Eye (tissue), 1 donor: ENCODE measurements around the gene RNASE12.
"Not testable (repeated sequence)": the region's sequence is repeated elsewhere in the genome, so short reads cannot be mapped to it uniquely, and the experiment has no call there.

Source experiments
- DNase-seq: peaks from one replicate; pipeline ENCODE4 v3.0.0-alpha.2; 2015

Gene RNASE12

DNA sequence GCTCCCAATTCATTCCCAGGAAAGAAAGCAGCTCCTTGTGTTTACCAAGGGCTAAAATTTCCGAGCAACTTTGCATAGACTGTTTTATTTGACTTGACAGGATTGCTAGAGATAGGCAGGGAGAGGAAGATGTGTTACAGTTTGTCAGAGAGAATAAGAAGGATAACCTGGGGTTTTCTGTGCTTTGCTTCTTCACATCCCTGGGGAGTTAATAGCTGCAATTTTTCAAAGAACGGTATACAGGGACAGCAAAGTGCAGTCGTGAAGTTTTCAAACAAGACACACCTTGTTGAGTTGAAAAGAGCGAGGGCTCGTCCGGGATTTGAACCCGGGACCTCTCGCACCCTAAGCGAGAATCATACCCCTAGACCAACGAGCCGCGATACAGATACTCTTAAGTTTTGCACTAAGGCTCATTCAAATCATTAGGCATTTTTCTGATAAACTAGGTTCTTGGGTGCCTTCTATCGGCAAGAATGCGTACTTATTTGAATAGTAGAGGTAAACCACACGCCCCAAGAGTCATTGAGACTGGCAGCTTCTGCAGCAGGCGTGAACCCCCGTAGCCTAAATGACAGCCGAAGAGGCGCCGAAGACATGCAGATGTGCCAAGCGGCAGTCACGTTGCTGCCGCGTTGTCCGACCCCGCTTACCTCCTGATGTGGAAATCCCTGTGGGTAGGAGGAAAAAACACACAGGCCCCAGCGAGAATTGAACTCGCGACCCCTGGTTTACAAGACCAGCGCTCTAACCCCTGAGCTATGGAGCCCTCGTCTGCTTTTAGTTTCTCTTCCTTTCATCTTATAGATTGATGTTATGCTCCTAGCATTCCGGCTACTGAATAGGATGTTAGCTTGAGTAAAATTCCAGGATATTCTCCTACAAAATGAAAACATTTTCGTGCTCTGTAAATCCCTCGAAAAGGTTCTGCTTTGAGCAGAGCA, 22.2 kb upstream of the RNASE12 start:
- peak; percentile 97 for DNase-seq

DNA sequence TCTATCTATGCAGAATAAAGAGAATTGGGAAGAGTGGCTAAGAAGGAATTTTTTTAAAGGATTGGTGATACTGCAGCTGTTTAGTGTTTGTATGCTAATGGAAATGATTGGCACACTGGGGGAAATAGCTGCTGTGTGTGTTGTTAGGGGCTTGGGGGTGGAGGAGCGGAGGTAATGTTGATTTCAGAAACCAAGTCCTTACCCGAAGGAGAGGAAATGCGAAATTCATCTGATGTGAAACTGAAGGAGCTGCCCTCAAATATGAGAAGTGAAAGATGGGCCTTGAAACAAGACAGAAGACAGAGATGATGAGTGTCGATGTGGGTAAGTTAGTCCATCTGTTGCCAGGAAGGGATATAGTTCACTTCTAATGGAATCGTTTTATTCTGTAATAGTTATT, 21.2 kb upstream of the RNASE12 start:
- DNase-seq, result no peak

DNA sequence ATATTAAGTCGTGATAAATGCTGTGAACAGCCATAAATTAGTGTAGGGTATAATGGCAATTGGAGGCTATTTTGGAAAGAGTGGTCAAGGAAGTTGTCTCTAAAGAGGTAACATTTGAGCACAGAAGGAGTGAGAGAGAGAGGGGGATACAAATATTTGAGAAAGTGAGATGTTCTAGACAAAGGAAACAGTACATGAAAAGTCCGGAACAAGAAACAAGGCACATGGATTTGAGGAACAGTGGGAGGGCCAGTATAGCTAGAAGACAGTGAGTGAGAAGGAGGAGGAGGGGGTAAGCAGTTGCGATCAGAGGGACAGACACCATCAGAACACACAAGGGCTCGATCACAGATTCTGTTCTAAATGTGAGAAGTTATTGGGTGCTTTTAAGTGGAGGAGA, 20.1 kb upstream of the RNASE12 start:
- DNase-seq, result no peak

DNA sequence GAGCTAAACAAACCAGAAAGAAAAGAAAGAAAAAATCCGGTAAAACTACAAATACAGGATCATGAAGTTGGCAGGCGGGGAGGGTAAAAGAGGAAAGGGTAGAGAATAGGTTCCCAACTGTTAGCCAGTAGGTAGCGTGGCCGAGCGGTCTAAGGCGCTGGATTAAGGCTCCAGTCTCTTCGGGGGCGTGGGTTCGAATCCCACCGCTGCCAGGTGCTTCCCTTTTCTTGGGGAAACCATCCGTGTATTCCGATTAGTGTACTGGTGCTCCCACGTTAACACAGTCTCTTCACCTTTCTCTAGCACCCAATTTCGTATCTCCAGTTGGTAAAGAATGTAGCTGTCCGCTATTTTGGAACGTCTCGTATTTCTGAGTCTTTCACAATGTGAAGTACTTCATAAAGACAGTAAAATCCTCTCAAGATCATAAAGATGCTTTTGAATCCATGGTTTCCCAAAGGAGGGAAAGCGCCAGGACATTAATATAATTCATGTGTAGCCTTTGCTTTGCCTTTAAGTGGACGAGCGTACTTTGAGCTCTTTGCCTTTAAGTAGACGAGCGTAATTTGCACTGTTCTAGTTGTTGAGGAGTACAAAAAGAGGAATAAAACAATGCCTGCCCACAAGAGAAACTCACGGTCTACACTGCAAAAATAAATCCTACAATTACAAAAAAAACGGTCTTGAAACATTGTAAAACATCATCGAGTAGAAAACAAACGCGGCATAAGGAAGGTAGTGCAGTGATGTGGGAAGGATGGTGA, 19.0 kb upstream of the RNASE12 start:
- peak; percentile 94 for DNase-seq

DNA sequence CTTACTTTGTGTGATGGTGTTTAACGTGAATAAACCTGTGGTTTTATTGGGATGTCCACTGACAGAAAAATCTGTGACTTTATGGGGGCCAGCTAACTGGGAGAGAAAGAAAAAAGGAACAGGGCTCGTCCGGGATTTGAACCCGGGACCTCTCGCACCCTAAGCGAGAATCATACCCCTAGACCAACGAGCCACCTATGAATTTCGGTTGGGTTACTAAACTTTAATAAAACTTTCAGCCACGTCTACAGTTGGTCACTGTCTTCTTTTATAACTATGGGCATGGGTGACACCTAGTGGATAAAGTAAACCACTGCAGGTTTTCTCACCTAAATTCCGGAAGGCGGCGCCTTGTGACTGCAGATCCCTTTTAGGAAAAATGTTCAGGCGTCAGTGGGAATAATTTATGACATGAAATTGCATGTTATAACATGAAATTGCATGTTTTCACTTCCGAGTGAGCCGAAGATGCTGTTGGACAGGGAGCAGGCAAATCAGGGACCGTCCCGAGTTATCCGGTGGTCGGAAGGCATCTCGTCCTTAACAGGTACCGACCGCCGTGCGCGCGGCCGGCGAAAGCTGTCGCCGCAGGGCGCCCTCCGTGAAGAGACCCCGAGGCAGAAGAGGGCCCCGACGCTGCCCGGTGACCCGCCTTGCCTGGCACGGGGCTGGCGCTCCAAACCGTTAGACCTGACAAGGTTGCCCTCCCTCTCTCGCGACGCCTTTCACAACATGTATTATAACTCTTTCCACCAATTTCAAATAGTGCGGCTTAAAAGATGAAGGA, 18.2 kb upstream of the RNASE12 start:
- peak; percentile 97 for DNase-seq

DNA sequence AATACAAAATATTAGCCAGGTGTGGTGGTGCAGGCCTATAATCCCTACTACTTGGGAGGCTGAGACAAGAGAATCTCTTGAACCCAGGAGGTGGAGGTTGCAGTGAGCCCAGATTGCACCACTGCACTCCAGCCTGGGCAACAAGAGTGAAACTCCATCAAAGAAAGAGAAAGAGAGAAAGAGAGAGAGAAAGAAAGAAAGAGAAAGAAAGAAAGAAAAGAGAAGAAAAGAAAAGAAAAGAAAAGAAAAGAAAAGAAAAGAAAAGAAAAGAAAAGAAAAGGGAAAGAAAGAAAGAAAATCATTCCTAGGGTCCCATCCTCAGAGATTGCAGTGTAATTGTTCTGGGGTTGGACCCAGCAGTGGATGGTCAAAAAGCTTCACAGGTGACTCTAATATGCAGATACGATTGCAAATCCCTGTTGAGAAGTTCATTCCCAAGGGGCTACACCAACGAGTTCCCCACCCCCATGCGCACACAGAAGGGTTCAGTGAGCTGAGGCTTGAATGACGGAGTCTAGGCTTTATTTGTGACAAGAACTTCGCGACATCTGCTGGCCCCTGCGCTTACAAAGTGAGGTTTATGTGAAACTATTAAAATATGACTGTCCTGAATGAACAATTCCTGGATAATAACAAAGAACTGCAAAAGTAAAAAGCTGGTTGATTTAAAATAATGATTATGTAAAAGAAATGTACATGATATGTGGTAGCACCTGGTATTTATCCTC, 17.4 kb upstream of the RNASE12 start:
- no peak for DNase-seq

DNA sequence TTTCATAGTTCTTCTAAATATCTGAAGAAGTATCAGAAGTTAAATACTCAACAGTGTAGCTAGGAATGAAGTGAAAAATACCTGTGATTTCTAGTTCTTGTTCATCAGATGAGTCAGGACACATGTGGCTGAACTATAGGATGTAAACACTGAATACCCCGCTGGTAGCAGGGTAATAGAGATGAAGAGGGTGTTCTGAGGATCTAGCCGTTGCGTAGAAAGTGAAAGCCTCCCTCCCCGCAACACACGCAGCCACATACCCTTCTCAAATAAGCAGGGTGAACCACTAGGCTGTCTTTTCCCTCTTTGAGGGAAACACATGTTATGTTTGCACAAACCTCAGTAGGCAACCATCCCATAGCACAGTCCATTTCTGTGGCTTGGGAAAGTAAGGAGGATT, 16.4 kb upstream of the RNASE12 start:
- no peak for DNase-seq

DNA sequence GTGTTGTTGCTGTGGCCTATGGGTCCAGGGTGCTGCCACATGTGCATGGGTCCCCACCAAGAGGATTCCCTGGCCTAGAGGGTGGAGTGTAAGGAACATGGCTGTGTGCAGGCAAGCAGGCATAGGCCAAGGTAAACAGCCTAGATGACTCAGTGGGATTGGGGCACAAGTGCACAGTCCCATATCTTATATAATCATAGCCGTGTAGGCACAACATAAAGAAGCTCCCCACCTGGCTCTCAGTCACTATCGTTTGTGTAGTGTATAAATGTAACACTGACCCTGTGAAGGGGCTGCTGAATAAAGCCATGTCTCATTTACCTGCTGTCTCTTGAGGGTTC, 15.7 kb upstream of the RNASE12 start:
- no peak for DNase-seq

DNA sequence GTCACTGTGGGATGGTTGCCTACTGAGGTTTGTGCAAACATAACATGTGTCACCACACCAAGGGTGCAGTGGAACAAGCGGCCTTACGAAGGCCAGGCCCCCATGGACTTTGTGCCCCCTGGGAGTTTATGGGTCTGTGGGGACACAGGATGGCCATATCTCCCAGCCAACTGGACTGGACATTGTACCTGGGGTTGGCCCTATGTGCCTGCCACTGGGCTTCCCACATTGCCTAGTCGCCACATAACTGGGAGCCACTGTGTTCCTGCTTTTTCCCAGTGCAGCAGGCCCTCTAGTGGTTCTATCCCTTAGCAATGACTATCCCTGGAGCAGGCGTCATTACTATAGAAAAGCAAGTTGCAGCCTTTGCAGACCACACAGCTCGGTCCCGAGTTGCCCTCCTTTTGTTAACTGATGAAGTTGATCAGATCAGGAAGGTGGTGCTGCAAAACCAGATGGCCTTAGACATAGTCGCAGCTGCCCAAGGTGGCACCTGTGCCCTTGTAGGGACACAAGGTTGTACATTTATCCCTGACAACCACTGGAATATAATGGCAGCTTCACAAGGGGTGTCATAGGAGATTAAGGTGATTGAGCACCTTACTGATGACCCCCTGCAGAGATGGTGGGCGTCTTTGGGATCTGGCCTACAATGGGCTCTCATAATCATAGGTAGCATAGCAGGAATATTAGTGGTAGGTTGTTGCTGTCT, 15.2 kb upstream of the RNASE12 start:
- peak; percentile 38 for DNase-seq

DNA sequence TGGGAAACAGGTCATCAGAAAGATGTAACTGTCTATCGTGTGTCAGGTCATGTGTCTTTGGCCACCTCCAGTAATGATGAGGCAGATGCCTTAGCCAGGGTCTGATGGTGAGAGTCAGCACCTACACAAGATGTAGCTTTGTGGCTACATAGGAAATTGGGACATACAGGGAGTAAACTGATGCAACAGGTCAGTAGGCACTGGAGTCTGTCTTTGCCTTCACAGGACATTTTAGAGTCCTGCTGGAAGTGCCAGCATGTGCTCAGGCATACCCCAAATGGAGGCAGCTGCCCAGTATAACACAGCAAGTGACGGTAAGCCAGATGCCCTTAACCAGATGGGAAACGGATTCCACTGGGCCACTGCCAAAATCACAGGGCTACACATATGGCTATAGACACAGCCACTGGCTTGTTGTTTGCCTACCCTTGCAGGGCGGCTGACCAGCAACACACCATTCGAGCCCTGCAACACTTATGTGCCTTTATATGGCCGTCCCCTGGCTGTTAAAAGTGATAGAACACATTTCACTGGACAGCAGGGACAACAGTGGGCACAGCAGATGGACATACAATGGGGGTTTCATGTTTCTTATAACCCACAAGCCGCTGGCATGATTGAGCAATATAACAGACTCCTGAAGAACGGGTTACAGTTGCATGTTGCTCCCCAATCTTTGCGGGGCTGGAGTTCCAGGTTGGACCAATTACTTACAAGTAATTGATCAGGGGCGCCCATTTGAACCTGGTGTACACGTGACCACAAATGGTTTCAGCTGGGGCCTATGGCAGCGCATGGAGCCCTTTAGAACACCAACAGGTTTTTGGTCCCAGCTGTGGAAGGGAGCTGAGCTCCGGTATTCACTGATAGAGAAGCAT, 12.9 kb upstream of the RNASE12 start:
- no peak for DNase-seq

DNA sequence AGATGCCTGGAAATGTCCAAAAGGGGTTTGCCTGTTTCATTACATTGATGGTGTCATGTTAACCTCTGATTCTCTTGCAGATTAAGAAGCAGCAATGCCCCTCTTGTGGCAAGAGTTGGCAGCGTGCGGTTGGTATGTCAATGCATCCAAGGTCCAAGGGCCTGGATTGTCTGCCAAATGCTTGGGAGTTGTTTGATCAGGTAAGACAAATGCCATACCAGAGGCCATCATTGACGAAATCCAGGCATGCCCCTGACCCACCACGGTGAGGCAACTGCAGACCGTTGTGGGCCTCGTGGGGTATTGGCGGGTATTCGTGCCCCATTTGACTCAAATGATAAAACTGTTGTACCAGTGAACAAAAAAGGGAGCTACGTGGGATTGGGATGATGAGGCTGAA, 11.4 kb upstream of the RNASE12 start:
- no peak for DNase-seq

DNA sequence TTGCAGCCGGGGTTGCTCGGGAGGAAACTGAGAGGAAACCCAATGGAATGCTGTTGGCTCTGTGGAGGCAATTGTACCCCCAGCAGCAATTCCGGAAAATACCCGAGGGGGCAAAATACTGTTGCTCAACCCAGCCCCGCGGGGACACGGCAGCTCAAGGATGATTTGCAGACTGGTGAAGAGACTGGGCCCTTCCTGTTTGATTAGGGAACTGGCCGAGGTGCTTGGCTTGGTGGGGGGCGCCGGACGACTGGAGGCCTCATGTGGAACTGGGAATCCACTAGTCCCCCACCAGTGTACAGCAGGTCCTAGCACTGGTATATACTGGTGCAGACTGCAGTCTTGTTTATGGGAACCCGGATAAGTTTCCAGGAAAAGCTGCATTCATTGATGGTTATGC, 10.3 kb upstream of the RNASE12 start:
- no peak for DNase-seq

DNA sequence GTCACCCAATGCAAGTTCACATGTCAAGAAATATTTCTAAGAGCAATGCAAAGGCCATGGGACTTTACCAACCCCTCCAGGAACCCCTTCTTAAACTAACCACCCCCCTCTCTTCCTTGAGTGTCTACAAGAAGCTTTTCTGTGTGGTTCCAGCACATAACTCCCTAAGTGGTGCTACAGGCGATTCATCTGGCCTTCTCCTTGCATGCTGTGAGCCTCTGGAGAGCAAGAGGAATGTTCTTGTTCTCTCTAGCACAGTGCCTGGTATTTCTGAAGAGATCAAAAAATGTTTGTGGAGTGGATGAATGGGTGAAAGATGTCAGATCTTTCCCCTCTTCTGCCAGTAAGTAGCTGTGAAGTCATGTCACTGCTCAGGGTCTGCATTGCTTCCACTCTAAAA, 5.9 kb upstream of the RNASE12 start:
- no peak for DNase-seq

DNA sequence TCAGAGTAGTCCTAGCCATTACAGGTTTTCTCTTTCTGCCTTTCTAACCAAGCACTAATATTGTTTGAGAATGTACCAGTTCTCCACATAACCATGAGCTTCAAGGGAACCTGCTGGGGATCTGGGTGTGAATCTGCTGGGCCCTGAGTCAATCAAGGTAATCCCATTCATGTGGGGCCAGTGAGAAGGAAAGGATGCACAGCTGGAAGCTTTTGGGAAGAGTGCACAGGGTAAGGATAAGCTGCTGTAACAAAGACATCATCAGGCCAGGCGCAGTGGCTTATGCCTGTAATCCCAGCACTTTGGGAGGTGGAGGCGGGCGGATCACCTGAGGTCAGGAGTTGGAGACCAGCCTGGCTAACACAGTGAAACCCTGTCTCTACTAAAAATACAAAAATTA, 4.5 kb upstream of the RNASE12 start:
- not testable (repeated sequence) for DNase-seq

DNA sequence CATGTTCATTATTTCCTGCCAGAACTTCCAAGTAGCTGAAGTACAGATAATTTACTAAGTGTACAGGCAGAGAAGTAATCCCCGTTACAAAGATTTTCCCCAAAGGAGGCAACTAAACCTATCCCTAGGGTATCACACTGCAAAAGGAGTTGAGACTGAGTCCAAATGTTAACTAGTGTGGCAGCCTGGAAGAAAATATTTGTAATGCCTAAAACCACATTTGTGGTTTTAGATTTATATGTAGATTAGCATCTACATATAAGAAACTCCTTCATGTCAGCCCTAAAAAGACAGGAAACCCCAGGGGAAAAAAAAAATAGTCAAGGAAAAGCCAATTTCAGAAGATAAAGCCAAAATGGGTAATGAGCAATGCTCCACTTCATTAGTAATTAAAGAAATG, 1.4 kb upstream of the RNASE12 start:
- DNase-seq, result no peak

DNA sequence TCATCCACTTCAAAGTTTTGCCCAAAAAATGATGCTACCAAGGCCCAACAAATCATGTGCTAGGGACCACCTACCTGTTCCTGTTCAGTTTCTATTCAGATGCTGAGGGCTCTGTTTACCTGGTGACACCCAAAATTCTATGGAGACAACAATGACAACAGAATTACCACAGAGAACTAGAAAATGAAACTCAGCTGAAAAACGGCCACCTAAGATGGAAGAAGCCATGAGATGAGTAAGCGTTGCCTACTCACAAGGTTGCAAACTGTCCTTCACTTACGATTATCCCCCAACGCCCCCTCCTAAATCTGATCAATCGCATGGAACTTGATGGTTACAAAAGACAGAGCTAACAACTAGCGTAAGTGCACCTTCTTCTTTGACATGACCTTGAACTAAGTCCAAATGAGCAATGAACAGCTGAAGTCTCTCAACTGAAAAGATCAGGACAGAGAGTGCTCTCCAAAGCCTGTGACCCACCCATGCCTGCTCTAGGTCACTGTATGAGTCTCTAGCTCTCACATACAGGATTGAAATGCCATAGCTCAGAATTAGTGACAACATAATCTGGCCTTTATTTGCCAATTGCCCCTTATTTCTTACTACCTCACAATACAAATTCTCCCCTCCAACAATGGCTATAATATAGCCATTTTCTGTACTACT, 3.6 kb downstream of the RNASE12 start, which contains the start of gene RNASE11:
Gene RNASE11, minus strand, starts transcription at position 513 of the 666 bp plus-strand sequence.
- DNase-seq, result no peak

DNA sequence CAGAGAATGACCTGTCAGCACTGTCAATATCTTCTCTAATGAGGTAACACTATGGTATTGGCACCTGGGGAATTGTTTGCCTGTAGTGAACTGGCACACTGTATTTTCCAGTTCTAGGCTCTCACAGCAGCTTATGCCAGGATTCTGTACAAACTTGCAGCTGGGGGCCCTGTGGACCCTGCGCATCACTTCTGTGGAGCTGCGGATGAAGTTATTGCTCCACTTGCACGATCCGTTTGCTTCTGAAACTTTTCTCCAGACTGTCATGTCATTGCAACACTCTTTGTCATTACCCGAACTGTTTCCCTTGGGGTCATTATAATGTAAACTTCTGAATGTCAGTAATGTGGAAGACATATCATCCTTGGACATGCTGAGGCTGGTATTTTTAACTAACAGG, 7.3 kb downstream of the RNASE12 start:
- no peak for DNase-seq

DNA sequence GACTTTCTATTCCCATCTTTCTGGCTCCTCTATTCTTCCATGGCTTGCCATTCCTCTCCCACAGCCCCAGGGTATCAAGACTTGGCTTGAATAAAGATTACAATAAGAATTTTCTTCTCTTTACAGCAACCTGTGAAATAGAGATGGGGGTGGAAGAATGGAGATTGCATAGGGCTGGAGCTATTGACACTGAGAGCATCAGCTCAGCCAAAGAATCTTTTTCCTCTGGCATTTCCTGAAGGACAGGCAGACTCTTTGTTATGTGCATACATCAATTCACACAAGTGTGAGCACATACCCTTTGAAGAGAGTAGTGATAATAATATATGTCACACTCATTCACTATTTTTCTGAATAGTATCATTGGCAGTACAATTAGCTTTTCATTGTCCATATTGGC, 8.0 kb downstream of the RNASE12 start:
- no peak for DNase-seq

DNA sequence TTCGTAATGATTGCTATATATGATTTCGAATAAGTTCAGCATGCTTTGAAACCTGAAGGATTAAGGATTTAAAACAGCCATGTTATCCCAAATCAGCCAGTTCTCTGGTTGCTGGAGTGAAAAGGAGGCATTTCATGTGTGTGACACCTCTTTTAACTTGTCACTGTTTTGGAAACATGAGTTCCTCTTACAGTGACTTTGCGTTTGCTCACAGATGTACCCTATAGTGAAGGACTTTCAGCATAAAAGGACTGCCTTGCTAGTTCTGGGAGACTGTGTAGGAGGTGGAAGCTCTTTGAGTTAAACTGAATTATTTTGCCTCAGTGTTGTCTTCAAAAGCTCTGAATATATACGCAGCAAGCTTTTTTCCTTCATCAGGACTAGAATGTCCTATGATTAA, 10.9 kb downstream of the RNASE12 start:
- DNase-seq, result no peak

DNA sequence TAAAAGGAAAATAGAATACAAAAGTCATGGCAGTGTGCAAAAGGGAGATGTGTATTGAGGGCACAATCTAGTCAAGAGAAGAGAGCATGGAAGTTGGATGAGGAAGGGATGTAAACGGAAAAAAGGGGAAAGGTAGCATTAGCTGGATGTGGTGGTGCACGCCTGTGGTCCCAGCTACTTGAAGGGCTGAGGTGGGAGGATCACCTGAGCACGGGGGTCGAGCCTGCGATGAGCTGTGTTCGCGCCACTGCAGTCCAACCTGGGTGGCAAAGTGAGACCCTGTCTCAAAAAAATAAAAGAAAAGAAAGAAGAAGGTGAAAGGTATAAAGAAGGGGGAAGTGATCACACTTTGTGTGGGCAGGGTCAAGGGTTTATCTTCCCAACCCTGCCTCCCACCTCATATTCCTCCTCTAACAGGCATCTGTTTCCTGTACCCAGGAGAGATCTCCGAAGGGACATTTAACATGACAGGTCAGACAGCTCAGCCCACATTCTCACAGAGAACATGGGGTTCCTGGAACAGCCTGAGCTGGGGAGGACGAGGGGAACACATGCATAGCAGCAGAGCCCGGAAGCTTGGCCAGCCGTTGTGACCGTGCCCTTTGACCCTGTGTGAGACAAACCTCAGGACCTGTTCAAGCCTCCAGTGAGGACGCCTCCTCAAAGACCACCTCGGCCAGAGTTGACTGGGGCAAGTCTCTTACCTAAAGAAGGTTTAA, 12.2 kb downstream of the RNASE12 start:
- no peak for DNase-seq
